Mesenchymal stem cell (in vitro differentiated cells and primary cell): Measurements from ENCODE around the gene MYL3.

Experiments used
- DNase-seq: peaks from one replicate; pipeline ENCODE4 v3.0.0-alpha.2; 2013
- H2AFZ ChIP-seq: one replicate; pipeline ENCODE4 v1.6.1; 2013; ENCODE audit warnings: low read depth, mild to moderate bottlenecking, control low read depth, inconsistent platforms, low read length, moderate library complexity
- H2AK5ac ChIP-seq: 2 replicates; pipeline ENCODE4 v1.6.1; 2013; ENCODE audit warnings: low read length, moderate library complexity, mild to moderate bottlenecking, inconsistent platforms; ENCODE audit not compliant: severe bottlenecking
- H2BK120ac ChIP-seq: one replicate; pipeline ENCODE4 v1.6.1; 2013; ENCODE audit warnings: low read depth, mild to moderate bottlenecking, inconsistent platforms, low read length, moderate library complexity
- H2BK12ac ChIP-seq, 2 experiments: one replicate each; pipeline ENCODE4 v1.6.1; 2013; ENCODE audit warnings: inconsistent platforms in 2 of 2, low read length in 2 of 2, mild to moderate bottlenecking in 2 of 2, moderate library complexity in 2 of 2, control low read depth in 1 of 2
- H2BK15ac ChIP-seq: one replicate; pipeline ENCODE4 v1.6.1; 2013; ENCODE audit warnings: mild to moderate bottlenecking, low read depth, inconsistent platforms; ENCODE audit not compliant: poor library complexity, severe bottlenecking
- H2BK5ac ChIP-seq: 2 replicates; pipeline ENCODE4 v1.6.1; 2013; ENCODE audit warnings: low read depth, mild to moderate bottlenecking, low read length, control low read depth, inconsistent platforms; ENCODE audit not compliant: poor library complexity, severe bottlenecking
- H3K14ac ChIP-seq, 2 experiments: one replicate each; pipeline ENCODE4 v1.6.1; 2013; ENCODE audit warnings: inconsistent platforms in 2 of 2, low read length in 2 of 2, control low read depth in 1 of 2, mild to moderate bottlenecking in 1 of 2, moderate library complexity in 1 of 2
- H3K18ac ChIP-seq, 2 experiments: one replicate each; pipeline ENCODE4 v1.6.1; 2013; ENCODE audit warnings: inconsistent platforms in 2 of 2, low read length in 2 of 2, control low read depth in 1 of 2, low read depth in 1 of 2, mild to moderate bottlenecking in 1 of 2
- H3K23ac ChIP-seq, 2 experiments: one replicate each; pipeline ENCODE4 v1.6.1; 2013; ENCODE audit warnings: inconsistent platforms in 2 of 2, low read length in 2 of 2, mild to moderate bottlenecking in 2 of 2, moderate library complexity in 2 of 2, control low read depth in 1 of 2
- H3K27ac ChIP-seq: 2 replicates; pipeline ENCODE4 v1.5.1; 2013; ENCODE audit warnings: mild to moderate bottlenecking, moderate library complexity, low read length, control low read depth, inconsistent platforms; ENCODE audit not compliant: poor library complexity, severe bottlenecking
- H3K27me3 ChIP-seq, 2 experiments: 2 replicates each; pipeline versions ENCODE4 v1.6.1 to v1.7.0; 2013; ENCODE audit warnings: low read length in 2 of 2, mild to moderate bottlenecking in 2 of 2, moderate library complexity in 2 of 2, control low read depth in 1 of 2, inconsistent platforms in 1 of 2; ENCODE audit not compliant: control insufficient read depth in 1 of 2, insufficient read depth in 1 of 2
- H3K36me3 ChIP-seq, 2 experiments: 2 replicates each; pipeline versions ENCODE4 v1.6.1 to v1.7.0; 2013; ENCODE audit warnings: low read length in 2 of 2, control low read depth in 1 of 2, inconsistent platforms in 1 of 2, low read depth in 1 of 2, mild to moderate bottlenecking in 1 of 2; ENCODE audit not compliant: insufficient read depth in 2 of 2, control insufficient read depth in 1 of 2
- H3K4ac ChIP-seq, 2 experiments: one replicate each; pipeline ENCODE4 v1.6.1; 2013; ENCODE audit warnings: inconsistent platforms in 2 of 2, low read length in 2 of 2, mild to moderate bottlenecking in 2 of 2, moderate library complexity in 2 of 2, control low read depth in 1 of 2, low read depth in 1 of 2
- H3K4me1 ChIP-seq: 2 replicates; pipeline ENCODE4 v1.6.1; 2013; ENCODE audit warnings: low read depth, low read length, control low read depth; ENCODE audit not compliant: control insufficient read depth, insufficient read depth
- H3K4me2 ChIP-seq: 2 replicates; pipeline ENCODE4 v1.6.1; 2013; ENCODE audit warnings: low read length, mild to moderate bottlenecking, inconsistent platforms; ENCODE audit not compliant: poor library complexity, severe bottlenecking
- H3K4me3 ChIP-seq, 2 experiments: 2 replicates each; pipeline versions ENCODE4 v1.5.1 to v1.7.0; 2013; ENCODE audit warnings: low read length in 2 of 2, mild to moderate bottlenecking in 2 of 2, control low read depth in 1 of 2, low read depth in 1 of 2; ENCODE audit not compliant: insufficient read depth in 1 of 2
- H3K79me1 ChIP-seq: replicated peaks from 2 replicates; pipeline ENCODE4 v1.6.1; 2013; ENCODE audit warnings: mild to moderate bottlenecking, control low read depth, low read length, inconsistent platforms; ENCODE audit not compliant: poor library complexity, severe bottlenecking
- H3K9ac ChIP-seq: 2 replicates; pipeline ENCODE4 v1.7.0; 2013; ENCODE audit warnings: mild to moderate bottlenecking, low read length, moderate library complexity
- H3K9me3 ChIP-seq: 2 replicates; pipeline ENCODE4 v1.7.0; 2013; ENCODE audit warnings: mild to moderate bottlenecking, low read length; ENCODE audit not compliant: control insufficient read depth
- H4K8ac ChIP-seq: one replicate; pipeline ENCODE4 v1.6.1; 2013; ENCODE audit warnings: inconsistent platforms, mild to moderate bottlenecking, low read length, moderate library complexity
- H4K91ac ChIP-seq: one replicate; pipeline ENCODE4 v1.6.1; 2013; ENCODE audit warnings: mild to moderate bottlenecking, low read length, inconsistent platforms
- WGBS: methylation state at CpG from one replicate; pipeline ENCODE4 v1.1.7; 2013; ENCODE audit warnings: mixed read lengths; 5-methylcytosine and 5-hydroxymethylcytosine counted together

The MYL3 gene

DNA sequence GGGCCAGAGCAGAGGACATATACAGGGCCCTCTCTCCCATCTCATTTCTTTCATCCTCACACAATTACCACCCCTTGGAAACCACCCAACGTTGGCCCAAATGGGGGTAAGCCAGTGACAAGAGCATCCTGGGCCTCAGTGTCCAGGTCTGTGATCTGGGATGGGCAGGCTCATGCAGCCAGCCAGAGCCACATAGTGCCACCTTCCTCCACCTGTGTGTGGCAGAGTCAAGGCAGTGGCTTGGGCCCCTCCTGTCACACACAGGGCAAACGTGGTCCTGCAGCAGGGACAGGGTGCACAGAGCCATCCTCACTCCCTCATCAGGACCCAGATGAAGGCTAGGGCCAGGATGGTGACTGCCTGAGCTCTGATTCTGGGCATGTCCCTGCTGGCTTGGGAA is 2.3 kb upstream of the MYL3 start:
- H4K91ac ChIP-seq, result no peak overlapping the region
- no peaks in the 10 kb centered on the region for H3K79me1 ChIP-seq
- WGBS, result 25% methylated on average over 2 of the region's 2 CpGs
- no peak overlapping the region for H3K4me3 ChIP-seq
- peak overlapping the region in 1 of 2 experiments; percentile 27 for H3K23ac ChIP-seq
- H2BK120ac ChIP-seq, result no peak overlapping the region
- no peaks in the 10 kb centered on the region for H3K9me3 ChIP-seq
- H2BK15ac ChIP-seq, result no peak overlapping the region
- peak overlapping the region in 1 of 2 experiments; percentile 28 for H3K18ac ChIP-seq
- H3K4ac ChIP-seq, result no peak overlapping the region
- no peak overlapping the region for H3K14ac ChIP-seq
- no peak overlapping the region for H2AK5ac ChIP-seq
- H3K27ac ChIP-seq, result no peak overlapping the region
- no peak overlapping the region for H2BK12ac ChIP-seq
- H2BK5ac ChIP-seq, result no peak overlapping the region
- no peak overlapping the region for H4K8ac ChIP-seq
- no peak for DNase-seq
- H3K4me1 ChIP-seq, result peaks cover 2% of the 10 kb centered on the region
- H2AFZ ChIP-seq, result no peak overlapping the region
- peaks cover 41 to 46% of the 10 kb centered on the region in 2 experiments for H3K27me3 ChIP-seq
- H3K36me3 ChIP-seq, result no peaks in the 10 kb centered on the region
- H3K9ac ChIP-seq, result no peak overlapping the region
- no peak overlapping the region for H3K4me2 ChIP-seq

DNA sequence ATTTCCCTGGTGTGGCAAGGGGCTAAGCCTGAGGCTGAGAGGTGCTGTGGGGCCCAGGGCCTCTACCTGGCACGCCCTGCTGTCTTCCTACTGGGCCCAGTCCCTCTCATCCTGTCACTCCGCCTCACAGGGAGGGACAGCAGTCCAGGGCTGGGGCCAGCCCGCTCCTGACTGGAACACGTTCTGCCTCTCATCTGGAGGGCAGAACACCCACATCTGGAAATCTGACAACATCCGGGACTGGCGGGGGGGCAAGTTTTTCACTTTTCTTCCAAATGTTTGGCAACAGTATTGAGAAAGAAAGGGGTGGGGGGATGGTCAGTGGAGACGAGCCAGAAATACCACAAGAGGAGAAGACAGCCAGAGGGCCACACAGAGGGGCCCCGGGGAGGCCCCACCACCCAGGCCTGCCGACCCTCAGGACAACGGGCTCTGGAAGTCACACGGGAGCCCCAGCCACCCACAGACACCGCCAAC is 1.8 kb upstream of the MYL3 start:
- Histone ChIP-seq H2AK5ac (no peak overlapping the region), H3K9me3 (no peaks in the 10 kb centered on the region), H3K9ac (no peak overlapping the region), H4K8ac (no peak overlapping the region), H3K79me1 (no peaks in the 10 kb centered on the region), H2BK15ac (no peak overlapping the region), H3K14ac (no peak overlapping the region), H2BK5ac (no peak overlapping the region), H2BK120ac (no peak overlapping the region), H3K4me3 (no peak overlapping the region), H4K91ac (no peak overlapping the region), H3K18ac (no peak overlapping the region), H2AFZ (no peak overlapping the region), H3K23ac (no peak overlapping the region), H3K4ac (no peak overlapping the region), H3K27me3 (peaks cover 36 to 42% of the 10 kb centered on the region in 2 experiments), H2BK12ac (no peak overlapping the region), H3K27ac (no peak overlapping the region), H3K4me1 (peaks cover 2% of the 10 kb centered on the region), H3K4me2 (no peak overlapping the region), H3K36me3 (no peaks in the 10 kb centered on the region)
- DNase-seq, result no peak
- WGBS, result 69% methylated on average over 12 of the region's 12 CpGs

DNA sequence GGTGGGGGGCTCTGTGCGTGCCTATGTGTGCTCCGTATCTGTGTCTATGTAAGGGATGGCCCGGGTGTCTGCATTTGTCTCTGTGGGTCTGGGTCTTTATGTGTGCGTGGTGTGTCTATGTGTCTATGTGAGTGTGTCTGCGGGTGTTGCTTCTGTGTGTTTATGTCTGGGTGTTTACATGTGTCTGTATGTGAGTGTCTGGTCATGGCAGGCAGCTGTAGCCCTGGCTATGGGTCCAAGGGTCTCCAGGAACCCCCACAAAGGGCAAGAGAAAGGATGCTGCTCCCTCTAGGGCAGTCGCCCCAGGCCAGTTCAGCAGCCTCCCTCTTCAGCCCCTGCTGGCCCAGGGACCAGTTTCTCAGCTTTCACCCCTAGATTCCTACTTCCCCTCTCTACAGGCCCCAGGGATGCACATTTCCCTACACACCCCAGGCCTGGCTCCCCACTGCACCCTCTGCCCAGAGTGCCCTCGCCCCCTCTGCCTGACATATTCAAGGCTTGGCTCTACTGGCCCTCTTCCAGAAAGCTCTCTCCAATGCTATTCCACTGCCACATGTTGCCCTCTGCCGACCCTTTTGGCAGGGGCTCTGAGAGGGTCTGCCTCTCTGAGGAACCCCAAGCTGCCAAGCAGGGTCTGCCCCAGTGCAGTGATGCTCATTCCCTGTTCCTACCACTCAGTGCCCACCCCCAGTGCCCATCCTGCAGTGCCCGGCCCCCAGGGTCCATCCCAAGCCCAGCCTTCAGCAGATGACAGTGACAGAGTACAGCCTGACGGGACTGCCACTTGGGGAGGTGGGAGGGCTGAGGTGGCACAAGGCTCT is 1.0 kb upstream of the MYL3 start:
- 81% methylated on average over 10 of the region's 10 CpGs for WGBS
- no peaks in the 10 kb centered on the region for H3K79me1 ChIP-seq
- no peak overlapping the region for H2BK12ac ChIP-seq
- H3K4me3 ChIP-seq, result no peak overlapping the region
- H4K91ac ChIP-seq, result no peak overlapping the region
- H3K23ac ChIP-seq, result no peak overlapping the region
- no peak overlapping the region for H3K4me2 ChIP-seq
- no peak overlapping the region for H4K8ac ChIP-seq
- H3K14ac ChIP-seq, result peak overlapping the region in 1 of 2 experiments; percentile 15
- no peak overlapping the region for H3K27ac ChIP-seq
- no peaks in the 10 kb centered on the region for H3K36me3 ChIP-seq
- H2BK120ac ChIP-seq, result no peak overlapping the region
- H2BK15ac ChIP-seq, result no peak overlapping the region
- no peaks in the 10 kb centered on the region for H3K9me3 ChIP-seq
- H2AFZ ChIP-seq, result no peak overlapping the region
- H3K4ac ChIP-seq, result no peak overlapping the region
- no peak overlapping the region for H3K18ac ChIP-seq
- H3K9ac ChIP-seq, result no peak overlapping the region
- no peak overlapping the region for H2BK5ac ChIP-seq
- no peak overlapping the region for H2AK5ac ChIP-seq
- peaks cover 34 to 36% of the 10 kb centered on the region in 2 experiments for H3K27me3 ChIP-seq
- DNase-seq, result no peak
- peaks cover 2% of the 10 kb centered on the region for H3K4me1 ChIP-seq

DNA sequence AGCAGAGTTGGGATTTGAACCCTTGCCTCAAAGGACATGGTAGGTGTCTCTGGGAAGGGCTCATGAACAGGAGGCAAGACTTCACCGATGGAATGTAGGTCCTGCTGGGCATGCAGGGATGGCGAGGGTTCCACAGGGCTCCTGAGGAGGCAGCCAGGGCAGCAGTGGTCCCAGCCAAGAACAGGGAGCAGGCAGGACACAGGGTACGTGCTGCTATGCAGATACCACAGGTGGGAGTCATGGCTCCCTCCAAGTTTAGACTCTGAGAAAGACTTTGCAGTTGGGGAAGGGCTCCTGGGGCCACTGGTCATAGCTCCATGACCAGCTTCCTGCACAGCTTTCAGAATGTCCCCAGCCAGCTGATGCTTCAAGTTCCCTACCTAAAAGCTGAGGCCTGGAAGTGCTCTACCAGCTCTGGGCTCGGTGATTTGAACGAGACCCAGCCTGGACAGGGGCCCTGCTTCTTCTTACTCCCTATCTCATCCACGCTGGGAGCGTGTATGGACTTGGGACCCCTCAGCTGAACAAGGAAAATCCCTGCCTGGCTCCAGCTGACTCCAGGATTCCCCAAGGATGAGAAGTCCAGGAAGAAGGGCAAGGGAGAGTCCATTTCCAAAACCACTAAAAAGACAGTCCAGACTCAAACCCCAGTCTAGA is 747 bp downstream of the MYL3 start:
- Histone ChIP-seq H3K27ac (no peak overlapping the region), H2AK5ac (no peak overlapping the region), H3K18ac (no peak overlapping the region), H2BK5ac (no peak overlapping the region), H3K4ac (no peak overlapping the region), H2AFZ (no peak overlapping the region), H2BK12ac (no peak overlapping the region), H3K4me1 (peaks cover under 1% of the 10 kb centered on the region), H3K4me2 (no peak overlapping the region), H3K79me1 (no peaks in the 10 kb centered on the region), H2BK120ac (no peak overlapping the region), H3K9ac (no peak overlapping the region), H3K14ac (no peak overlapping the region), H3K27me3 (peaks cover 43 to 45% of the 10 kb centered on the region in 2 experiments), H4K91ac (no peak overlapping the region), H3K4me3 (no peak overlapping the region), H3K23ac (no peak overlapping the region), H4K8ac (no peak overlapping the region), H2BK15ac (no peak overlapping the region), H3K9me3 (no peaks in the 10 kb centered on the region), H3K36me3 (no peaks in the 10 kb centered on the region)
- 83% methylated on average over 6 of the region's 7 CpGs for WGBS
- no peak for DNase-seq
